NCI-H2227 treated with DMSO at 0.1 percent for 48 hours (cell line): ENCODE data around the gene GPI.
"Not testable (repeated sequence)": the region's sequence is repeated elsewhere in the genome, so short reads cannot be mapped to it uniquely, and the experiment has no call there.

Source experiments
- DNase-seq: peaks from one replicate; lab custom pipeline; 2025; lab: John Stamatoyannopoulos, UW

GPI gene

DNA sequence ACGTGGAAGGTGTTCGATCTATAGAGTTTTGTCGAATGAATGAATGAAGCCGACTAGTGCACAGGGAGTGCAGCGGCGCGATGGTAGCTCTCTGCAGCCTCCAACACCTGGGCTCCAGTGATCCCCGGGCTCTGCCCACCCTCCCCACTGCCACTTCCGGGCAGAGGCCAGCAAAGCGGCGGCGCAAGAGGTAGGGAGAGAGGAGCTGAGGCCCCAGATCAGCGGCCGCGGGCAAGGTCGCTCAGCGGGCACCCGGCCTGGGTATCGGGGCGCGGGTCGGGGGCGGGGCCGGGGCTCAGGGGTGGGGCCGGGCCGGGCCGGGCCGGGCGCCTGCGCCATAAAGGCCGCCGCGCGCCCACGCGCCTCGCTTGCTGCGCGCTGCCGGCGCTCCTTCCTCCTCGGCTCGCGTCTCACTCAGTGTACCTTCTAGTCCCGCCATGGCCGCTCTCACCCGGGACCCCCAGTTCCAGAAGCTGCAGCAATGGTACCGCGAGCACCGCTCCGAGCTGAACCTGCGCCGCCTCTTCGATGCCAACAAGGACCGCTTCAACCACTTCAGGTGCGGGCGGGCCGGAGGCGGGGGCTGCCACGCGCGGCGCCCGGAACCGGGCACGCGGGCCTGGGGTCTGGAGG lies at the start of gene GPI:
TSS of gene GPI (plus strand) at position 367 of the 633 bp plus-strand sequence. CDS start at position 438, 71 bp downstream.
- peak; percentile 96 for DNase-seq

DNA sequence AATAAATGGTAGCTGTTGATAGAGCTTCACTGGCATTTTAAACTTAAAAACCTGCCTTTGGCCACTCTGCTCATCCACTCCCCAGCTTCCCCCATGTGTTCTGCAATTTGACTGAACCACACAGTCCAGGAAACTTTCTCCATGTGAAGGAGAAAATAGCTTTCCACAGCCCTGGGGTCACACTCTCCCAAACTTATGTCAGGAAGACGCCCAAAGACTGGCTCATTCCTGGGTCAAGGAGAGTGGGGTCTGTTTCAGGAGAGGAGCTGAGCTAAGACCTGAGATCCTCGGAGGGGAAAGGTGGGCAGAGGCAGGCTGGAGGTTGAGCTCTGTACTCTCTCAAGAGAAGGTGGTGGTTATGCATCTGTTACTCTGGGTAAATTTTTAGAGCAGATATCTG lies 48.7 kb upstream of the GPI start:
- no peak for DNase-seq

DNA sequence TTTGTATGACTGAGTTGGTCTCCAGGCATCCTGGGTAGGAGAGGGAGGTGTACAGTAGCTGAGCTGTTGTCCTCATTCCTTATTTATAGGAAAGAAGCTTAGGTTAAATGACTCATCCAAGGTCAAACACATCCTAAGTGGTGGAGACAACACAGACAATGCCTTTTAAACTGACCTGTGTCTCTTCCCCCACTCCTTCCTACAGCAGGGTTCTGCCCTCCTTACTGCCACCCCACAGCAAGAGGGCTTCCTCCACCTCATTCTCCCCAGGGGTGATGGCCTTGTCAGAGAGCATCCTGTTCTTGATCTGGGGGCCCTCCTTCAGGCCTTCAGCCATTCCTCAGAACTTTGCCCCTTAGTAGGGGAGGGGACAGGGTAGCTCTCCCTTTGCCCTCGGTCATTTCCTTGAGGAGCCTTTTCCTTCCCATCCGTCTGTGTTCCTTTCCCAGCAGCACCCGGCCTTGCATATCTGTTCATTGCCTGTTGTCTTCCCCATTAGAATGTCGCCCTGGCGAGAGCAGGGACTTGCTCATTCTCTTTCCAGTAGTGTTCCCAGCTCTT lies 48.2 kb upstream of the GPI start:
- no peak for DNase-seq

DNA sequence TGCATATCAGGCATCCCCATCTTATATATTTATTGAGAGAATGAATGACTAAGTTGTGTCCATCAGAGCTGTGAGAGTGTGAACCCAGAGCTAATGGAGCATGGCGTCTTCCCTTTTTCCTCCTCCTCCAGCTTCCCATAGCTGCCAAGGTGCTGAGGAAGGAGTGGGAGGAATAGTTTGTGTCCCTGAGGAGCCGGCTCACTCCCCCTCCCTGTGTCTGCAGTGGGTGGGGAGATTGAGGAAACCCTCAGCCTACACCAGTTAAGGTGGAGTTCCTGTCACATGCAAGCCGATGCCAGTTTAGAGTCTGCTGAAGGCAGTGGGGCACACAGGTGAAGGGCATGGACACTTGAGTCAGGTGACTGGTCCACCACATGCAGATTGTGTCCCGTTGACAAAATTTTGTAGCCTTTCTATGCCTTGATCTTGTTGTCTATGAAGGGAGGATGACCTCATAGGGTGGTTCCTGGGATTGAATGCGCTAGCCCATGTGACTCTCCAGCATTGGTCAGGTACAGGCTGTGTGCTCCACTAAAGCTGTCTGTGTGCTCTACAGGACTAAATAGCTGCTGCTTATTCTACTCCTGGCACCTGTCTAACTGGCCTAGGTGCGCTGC lies 47.6 kb upstream of the GPI start:
- DNase-seq = no peak

DNA sequence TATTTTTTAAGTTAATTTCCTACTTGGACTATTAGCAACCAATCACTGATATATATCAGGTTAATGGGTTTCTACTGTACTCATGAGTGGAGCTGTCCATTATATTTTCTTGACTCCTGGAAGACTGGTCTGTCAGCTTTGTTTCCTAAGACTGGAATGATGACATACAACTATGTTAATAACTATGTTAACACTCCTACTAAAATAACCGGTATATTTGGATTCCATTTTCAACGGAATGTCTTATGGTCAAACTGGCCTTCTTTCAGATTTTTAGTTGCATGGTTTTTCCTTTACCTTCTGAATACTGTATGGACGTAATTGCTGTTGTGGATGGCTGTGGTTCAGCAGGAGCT lies 45.8 kb upstream of the GPI start:
- no peak for DNase-seq

DNA sequence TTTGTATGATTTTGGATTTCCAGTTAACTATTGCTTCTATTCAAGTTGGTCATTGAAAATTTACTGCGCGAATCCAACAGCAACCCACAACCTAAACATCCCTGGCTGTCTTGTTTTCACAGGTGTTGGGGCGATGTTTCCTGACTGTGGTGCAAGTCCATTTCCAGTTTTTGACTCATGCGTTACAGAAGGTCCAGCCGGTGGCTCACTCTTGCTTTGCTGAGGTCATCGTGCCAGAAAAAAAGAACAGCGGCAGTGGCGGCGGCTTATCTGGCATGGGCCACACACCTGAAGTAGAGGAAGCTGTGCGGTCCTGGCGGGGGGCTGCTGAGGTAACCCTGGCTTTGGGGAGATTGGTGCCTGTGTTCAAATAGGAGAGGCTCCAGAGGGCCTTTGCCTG lies 45.2 kb upstream of the GPI start:
- DNase-seq = no peak

DNA sequence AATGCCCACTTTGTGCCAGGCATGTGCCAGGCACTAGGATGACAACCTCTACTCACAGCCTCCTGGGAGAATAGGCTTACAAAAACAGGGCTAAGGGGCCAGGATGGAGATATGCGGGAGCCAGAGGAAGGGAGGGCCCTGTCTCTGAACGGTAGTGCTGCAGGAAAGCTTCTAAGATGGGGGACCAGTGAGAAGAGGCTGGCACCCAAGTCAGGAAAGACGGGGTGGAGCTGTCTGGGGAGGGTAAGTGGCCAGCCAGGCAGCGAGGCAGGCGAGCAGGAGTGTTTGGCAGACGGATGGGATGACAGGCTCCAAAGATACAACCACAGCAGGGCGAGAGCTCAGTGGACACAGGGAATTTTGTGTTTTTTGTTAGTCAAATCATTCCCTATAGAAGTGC lies 44.7 kb upstream of the GPI start:
- no peak for DNase-seq

DNA sequence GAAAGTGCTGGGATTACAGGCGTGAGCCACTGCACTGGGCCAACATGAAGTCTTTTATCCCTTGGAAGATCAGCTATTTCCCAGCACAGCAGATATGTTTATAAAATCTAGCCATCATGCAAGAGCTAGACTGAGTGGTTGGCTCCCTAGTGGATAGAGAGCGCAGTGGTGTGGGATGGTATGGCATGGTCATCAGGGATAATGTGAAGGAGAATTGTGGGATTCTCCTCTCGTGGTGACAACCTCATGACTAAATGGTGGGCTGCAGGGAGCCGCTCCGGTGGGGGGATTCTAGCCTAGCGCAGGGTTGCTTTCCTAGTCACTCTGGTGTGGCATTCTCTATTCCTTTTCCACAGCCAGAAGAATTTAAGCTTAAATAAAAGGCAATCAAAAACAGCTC lies 43.3 kb upstream of the GPI start:
- no peak for DNase-seq

DNA sequence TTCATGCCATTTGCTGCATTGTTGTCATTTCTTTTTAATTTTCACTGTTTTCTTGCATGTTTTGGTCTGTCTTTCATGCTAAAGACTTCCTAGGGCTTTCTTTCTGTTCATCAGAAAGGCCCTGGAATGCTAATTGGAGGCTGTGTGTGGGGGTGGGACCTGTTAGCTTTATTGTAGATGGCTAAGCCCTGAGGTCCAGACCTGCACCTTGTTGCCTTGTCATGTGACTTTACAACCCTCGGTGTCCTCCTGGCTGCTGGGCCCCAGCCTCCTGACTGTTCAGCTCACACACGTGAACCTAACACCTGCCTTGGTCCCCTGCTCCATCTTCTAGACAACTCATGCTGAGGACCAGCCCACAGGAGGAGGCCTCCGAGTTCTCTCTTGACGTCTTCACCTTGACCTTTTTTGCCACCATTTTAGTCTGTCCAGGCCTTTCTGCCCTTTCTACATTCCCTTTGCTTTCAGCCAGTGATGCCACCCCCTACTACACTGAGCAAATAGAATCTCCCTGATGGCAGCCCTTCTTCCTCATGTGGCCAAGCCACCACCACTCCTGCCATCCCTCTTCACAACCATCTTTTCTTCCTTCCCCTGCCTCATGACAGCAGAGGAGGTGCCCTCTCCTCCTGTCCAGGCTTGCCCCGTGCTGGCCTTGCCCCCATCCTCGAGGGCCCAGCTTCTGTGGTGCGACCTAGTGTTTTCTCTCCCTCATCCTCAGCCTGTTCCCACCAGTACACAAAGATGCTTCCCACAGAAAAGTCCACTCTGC lies 41.4 kb upstream of the GPI start:
- DNase-seq = no peak

DNA sequence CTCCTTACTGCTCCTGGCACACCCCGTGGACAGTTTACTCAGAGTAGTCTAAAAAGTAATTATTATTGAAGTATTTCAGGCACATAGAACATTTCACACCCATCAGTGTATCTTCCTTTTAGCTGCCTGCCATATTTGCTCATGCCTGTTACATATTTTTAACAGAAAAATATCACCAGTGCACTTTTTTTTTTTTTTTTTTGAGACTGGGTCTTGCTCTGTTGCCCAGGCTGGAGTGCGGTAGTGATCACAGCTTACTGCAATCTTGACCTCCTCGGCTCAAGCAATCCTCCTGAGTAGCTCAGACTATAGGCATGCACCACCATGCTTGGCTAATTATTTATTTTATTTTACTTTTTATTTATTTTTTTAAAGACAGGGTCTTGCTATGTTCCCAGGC lies 40.7 kb upstream of the GPI start:
- DNase-seq = no peak

DNA sequence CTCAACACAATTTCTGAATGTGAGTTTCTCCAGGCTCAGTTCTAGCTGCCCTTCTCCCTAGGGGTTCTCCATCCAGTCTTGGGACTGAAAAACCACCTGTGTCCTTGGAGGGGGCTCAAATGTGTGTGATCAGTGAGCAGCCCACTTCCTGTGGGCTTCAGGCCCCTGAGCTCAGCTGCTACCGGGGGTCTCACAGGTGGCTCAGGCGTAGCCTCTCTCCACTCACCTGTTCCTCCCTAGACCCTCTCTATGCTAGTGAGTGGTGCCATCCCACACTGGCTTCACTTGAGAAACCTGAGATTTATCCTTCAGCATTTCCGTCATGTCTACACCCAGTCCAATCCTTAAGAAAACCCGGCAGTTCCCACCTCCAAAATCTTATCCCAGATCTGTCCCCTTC lies 39.8 kb upstream of the GPI start:
- DNase-seq = no peak

DNA sequence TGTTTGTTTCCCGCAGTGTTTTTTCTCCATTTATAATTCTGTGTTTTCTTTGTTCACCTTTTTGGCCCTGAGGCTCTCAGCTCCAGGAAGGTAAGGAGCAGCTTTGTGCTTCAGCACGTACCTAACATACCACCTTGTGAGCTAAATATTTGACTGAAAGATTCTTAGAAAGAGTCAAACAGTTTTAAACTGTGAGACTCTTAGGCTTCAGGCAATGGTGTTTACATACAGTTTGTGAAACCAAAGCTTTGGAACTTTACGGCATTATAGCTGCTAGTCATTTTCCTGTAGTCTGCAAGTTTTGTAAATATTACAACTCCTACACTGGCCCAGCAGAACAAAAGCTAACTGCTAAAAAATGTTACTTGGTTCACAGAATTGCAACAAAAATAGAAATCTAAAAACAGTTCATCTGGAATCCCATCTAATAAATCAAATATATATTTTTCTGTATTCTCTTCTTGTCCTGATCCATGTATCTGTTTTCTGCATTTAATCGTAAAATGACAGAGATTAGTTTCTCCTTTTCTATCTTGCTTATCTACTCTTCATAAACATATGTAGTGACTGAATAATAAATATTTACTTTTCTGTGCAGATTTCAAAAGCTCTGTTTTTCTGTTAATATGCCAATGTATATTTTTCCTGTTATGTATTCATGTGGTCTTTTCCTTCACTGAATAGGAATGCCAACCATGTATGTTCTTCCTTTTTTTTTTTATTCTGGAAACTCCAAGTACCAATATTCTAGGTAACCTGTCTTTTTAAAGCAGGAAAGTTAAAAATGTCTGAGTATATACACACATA lies 38.8 kb upstream of the GPI start:
- no peak for DNase-seq

DNA sequence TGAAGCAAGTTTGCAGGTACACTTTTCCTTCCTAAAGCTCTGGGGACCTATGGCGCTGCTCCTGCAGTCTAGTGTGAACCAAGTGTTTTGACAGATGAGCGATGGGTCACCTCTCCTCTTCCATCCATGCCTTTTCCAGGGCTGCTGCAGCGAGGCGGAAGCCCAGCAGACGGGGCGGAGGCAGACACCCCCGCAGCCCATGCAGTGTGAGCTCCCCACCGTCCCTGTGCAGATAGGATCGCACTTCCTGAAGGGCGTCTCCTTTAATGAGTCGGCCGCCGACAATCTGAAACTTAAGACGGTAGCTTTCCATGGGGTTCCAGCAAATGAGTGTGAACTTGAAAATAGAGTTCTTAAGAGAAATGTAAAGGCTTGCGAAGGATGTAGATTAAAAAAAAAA lies 37.1 kb upstream of the GPI start:
- DNase-seq = no peak

DNA sequence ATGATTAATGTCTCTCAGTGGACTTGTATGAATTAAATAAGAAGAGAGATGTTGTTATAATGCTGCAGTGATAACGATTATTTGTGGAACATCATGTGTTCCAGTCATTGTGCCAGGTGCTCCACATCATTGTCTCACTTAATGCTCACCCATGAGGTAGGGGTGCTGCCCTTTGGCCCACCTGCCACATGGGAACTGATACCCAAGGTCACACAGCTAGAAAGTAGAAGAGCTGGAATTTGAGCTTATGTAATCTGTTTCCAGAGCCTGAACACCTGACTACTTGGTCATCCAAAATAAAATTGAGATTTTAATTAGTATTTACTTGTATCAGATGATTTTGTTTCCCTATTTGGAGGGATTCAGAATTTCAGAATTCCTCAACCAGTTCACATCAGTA lies 36.0 kb upstream of the GPI start:
- no peak for DNase-seq

DNA sequence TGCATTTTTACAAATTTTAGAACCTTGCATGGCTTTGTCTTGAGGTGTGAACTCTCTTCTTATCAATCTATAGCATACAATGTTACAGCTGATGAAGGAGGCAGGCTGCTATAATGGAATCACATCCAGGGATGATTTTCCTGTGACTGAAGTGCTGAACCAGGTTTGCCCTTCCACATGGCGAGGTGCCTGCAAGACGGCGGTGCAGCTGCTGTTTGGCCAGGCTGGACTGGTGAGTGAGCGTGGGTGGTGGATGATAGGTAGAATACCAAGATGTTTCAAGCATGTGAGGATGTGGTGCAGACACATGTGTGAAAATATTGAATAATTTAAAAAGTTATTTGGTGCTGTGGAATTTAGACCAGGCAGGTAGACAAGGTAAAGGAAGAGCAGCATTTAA lies 34.9 kb upstream of the GPI start:
- no peak for DNase-seq

DNA sequence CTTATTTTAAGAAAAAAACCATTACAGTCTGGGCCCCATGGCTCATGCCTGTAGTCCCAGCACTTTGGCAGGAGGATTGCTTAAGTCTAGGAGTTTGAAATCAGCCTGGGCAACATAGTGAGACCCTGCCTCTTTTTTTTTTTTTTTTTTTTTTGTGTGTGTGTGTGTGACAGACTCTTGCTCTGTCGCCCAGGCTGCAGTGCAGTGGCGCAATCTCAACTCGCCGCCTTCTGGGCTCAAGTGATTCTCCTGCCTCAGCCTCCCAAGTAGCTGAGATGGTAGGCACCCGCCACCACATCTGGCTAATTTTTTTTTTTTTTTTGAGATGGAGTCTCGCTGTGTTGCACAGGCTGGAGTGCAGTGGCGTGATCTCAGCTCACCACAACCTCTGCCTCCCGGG lies 34.4 kb upstream of the GPI start:
- not testable (repeated sequence) for DNase-seq

DNA sequence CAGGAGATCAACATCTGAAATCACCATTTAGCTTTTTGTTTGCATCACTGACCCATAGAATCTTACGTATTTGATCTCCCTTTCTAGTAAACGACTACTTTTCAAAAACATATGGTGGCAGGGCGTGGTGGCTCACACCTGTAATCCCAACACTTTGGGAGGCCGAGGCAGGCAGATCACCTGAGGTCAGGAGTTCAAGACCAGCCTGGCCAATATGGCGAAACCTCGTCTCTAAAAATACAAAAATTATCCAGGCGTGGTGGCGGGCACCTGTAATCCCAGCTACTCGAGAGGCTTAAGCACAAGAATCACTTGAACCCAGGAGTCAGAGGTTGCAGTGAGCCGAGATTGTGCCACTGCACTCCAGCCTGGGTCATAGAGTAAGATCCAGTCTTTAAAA lies 33.4 kb upstream of the GPI start:
- not testable (repeated sequence) for DNase-seq

DNA sequence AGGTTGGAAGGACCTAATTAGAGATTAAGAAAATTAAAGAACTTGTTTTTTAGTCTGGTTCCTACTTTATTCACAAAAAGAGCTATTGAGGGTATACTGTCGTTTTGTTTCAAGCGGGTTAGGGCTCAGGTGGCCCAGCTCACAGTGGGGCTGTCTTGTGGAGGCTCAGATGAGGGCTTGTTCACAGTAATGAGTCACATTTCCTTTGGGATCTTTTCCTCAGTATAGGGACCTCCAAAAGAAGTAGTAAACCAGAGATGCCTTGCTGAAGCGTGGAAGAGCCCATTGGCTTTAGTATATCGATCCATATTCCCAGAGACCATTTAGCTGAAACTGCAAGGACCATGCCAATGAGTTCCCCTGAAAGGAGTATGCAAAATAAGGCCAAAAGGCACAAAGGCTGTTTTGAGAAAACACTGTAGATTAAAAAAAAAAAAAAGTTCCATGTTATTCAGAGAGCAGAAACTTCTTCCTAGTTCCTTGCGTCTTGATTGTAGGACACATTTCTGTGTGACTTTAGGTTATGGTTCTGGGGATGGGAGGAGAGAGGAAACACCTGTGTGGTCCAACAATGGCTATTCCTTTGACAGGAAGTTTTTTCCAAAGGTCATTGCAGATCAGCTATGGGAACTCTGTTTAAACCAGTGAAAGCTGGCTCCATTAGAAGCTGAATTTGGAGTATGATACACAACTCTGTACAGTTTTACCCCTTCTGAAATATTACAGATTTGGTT lies 32.8 kb upstream of the GPI start:
- no peak for DNase-seq

DNA sequence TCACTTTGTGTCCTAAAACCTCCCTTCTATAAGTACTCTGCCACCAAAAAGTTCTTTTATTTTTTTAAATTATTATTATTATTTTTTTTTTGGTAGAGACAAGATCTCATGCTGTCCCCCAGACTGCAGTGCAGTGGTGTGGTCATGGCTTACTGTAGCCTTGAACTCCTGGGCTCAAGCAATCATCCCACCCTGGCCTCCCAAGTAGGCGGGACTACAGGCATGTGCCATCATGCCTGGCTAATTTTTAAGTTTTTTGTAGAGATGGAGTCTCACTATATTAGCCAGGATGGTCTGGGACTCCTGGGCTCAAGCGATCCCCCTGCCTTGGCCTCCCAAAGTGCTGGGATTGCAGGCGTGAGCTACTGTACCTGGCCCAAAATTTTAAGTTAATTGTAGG lies 29.1 kb upstream of the GPI start:
- no peak for DNase-seq

DNA sequence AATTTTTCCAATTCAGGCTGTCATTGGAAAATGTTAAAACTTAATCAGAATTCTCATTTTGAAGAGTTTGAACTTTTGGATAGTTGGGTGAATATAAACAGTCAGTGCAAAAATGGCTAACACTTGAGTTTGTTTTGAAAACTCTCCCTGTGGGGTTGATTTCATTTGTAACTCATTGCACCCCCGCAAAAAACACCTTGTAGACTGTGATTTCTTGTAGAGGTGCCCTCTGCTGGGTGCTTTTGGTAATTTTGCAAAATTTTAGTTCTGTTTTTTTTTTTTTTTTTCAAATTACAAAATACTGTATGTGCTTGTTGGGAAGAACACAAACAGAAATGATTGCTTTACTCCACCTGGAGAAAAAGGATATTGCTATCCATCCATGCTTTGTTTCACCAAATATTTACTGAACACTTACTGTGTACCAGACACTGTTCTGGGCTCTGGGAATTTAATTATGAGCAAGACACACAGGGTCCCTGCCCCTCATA lies 28.2 kb upstream of the GPI start:
- peak; percentile 81 for DNase-seq

DNA sequence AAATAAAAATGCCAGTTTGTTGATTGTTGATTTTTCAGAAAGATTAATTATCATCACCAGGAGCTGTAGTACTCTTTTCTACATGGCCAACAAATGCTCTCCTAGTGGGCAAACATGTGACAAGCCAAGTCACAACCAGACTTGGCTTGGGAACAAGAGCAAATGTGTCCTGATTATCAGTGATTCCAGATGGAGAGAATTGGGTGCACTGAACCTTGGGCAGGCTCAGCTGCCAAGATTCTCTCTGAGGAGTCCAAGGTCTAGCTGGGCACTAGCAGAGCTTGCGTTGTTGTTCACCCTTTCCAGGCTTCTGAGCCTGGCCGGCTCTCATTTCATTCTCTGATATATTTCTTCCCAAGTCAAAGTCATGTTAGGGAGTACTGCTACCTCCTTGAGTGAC lies 27.3 kb upstream of the GPI start:
- DNase-seq = no peak
